ENCODE results near the gene CARMIL1.
"Not testable (repeated sequence)": the region's sequence is repeated elsewhere in the genome, so short reads cannot be mapped to it uniquely, and the experiment has no call there.

The CARMIL1 gene

GRCh38 chr6:25444521-25444920 lies 165.3 kb downstream of the CARMIL1 start:
- not testable (repeated sequence) for H3K27me3 ChIP-seq (ENCODE audit: control insufficient read depth, insufficient read depth, low read length); H3K4me3 ChIP-seq (ENCODE audit: low read depth, low read length); H3K36me3 ChIP-seq (ENCODE audit: control insufficient read depth, insufficient read depth, low read length); H3K9me3 ChIP-seq (ENCODE audit: control insufficient read depth, insufficient read depth, low read length); H3K9ac ChIP-seq (ENCODE audit: low read depth, low read length)
- peaks cover 15% of the 10 kb centered on the region for H3K4me1 ChIP-seq (ENCODE audit: control insufficient read depth, insufficient read depth, low read length)

- H3K4me1 ChIP-seq (ENCODE audit: control insufficient read depth, insufficient read depth, low read length): peaks cover 22% of the 10 kb centered on the region
- H3K9me3 ChIP-seq (ENCODE audit: control insufficient read depth, insufficient read depth, low read length): no peaks in the 10 kb centered on the region
- H3K4me3 ChIP-seq (ENCODE audit: low read depth, low read length): no peak overlapping the region
- H3K9ac ChIP-seq (ENCODE audit: low read depth, low read length): no peak overlapping the region
- H3K36me3 ChIP-seq (ENCODE audit: control insufficient read depth, insufficient read depth, low read length): no peaks in the 10 kb centered on the region
- no peaks in the 10 kb centered on the region for H3K27me3 ChIP-seq (ENCODE audit: control insufficient read depth, insufficient read depth, low read length)
Measured at GRCh38 chr6:25446830-25447569, 167.8 kb downstream of the CARMIL1 start.

- no peaks in the 10 kb centered on the region for H3K36me3 ChIP-seq (ENCODE audit: control insufficient read depth, insufficient read depth, low read length)
- H3K4me3 ChIP-seq (ENCODE audit: low read depth, low read length): no peak overlapping the region
- no peaks in the 10 kb centered on the region for H3K9me3 ChIP-seq (ENCODE audit: control insufficient read depth, insufficient read depth, low read length)
- peaks cover 22% of the 10 kb centered on the region for H3K4me1 ChIP-seq (ENCODE audit: control insufficient read depth, insufficient read depth, low read length)
- no peak overlapping the region for H3K9ac ChIP-seq (ENCODE audit: low read depth, low read length)
- H3K27me3 ChIP-seq (ENCODE audit: control insufficient read depth, insufficient read depth, low read length): no peaks in the 10 kb centered on the region
Measured at GRCh38 chr6:25447570-25447929, 168.4 kb downstream of the CARMIL1 start.

- H3K4me3 ChIP-seq (ENCODE audit: low read depth, low read length): no peak overlapping the region
- H3K36me3 ChIP-seq (ENCODE audit: control insufficient read depth, insufficient read depth, low read length): no peaks in the 10 kb centered on the region
- no peak overlapping the region for H3K9ac ChIP-seq (ENCODE audit: low read depth, low read length)
- H3K27me3 ChIP-seq (ENCODE audit: control insufficient read depth, insufficient read depth, low read length): no peaks in the 10 kb centered on the region
- H3K9me3 ChIP-seq (ENCODE audit: control insufficient read depth, insufficient read depth, low read length): no peaks in the 10 kb centered on the region
- H3K4me1 ChIP-seq (ENCODE audit: control insufficient read depth, insufficient read depth, low read length): peaks cover 22% of the 10 kb centered on the region
Measured at GRCh38 chr6:25448965-25449538, 169.9 kb downstream of the CARMIL1 start.

GRCh38 chr6:25449774-25450173 lies 170.6 kb downstream of the CARMIL1 start:
- no peaks in the 10 kb centered on the region for H3K36me3 ChIP-seq (ENCODE audit: control insufficient read depth, insufficient read depth, low read length)
- no peak overlapping the region for H3K9ac ChIP-seq (ENCODE audit: low read depth, low read length)
- peaks cover 22% of the 10 kb centered on the region for H3K4me1 ChIP-seq (ENCODE audit: control insufficient read depth, insufficient read depth, low read length)
- no peaks in the 10 kb centered on the region for H3K27me3 ChIP-seq (ENCODE audit: control insufficient read depth, insufficient read depth, low read length)
- no peak overlapping the region for H3K4me3 ChIP-seq (ENCODE audit: low read depth, low read length)
- H3K9me3 ChIP-seq (ENCODE audit: control insufficient read depth, insufficient read depth, low read length): no peaks in the 10 kb centered on the region

- H3K9ac ChIP-seq (ENCODE audit: low read depth, low read length): no peak overlapping the region
- no peak overlapping the region for H3K4me3 ChIP-seq (ENCODE audit: low read depth, low read length)
- no peaks in the 10 kb centered on the region for H3K36me3 ChIP-seq (ENCODE audit: control insufficient read depth, insufficient read depth, low read length)
- peaks cover 22% of the 10 kb centered on the region for H3K4me1 ChIP-seq (ENCODE audit: control insufficient read depth, insufficient read depth, low read length)
- no peaks in the 10 kb centered on the region for H3K9me3 ChIP-seq (ENCODE audit: control insufficient read depth, insufficient read depth, low read length)
- no peaks in the 10 kb centered on the region for H3K27me3 ChIP-seq (ENCODE audit: control insufficient read depth, insufficient read depth, low read length)
Measured at GRCh38 chr6:25450469-25451198, 171.5 kb downstream of the CARMIL1 start.

- Histone ChIP-seq H3K9me3 (ENCODE audit: control insufficient read depth, insufficient read depth, low read length) (no peaks in the 10 kb centered on the region), H3K27me3 (ENCODE audit: control insufficient read depth, insufficient read depth, low read length) (no peaks in the 10 kb centered on the region), H3K36me3 (ENCODE audit: control insufficient read depth, insufficient read depth, low read length) (no peaks in the 10 kb centered on the region), H3K9ac (ENCODE audit: low read depth, low read length) (no peak overlapping the region), H3K4me1 (ENCODE audit: control insufficient read depth, insufficient read depth, low read length) (peaks cover 22% of the 10 kb centered on the region), H3K4me3 (ENCODE audit: low read depth, low read length) (no peak overlapping the region)
Measured at GRCh38 chr6:25452031-25452430, 172.9 kb downstream of the CARMIL1 start.

GRCh38 chr6:25453288-25453687 lies 174.1 kb downstream of the CARMIL1 start:
- H3K4me1 ChIP-seq (ENCODE audit: control insufficient read depth, insufficient read depth, low read length): peaks cover 18% of the 10 kb centered on the region
- H3K27me3 ChIP-seq (ENCODE audit: control insufficient read depth, insufficient read depth, low read length): no peaks in the 10 kb centered on the region
- no peak overlapping the region for H3K9ac ChIP-seq (ENCODE audit: low read depth, low read length)
- no peaks in the 10 kb centered on the region for H3K36me3 ChIP-seq (ENCODE audit: control insufficient read depth, insufficient read depth, low read length)
- no peak overlapping the region for H3K4me3 ChIP-seq (ENCODE audit: low read depth, low read length)
- no peaks in the 10 kb centered on the region for H3K9me3 ChIP-seq (ENCODE audit: control insufficient read depth, insufficient read depth, low read length)

- Histone ChIP-seq H3K9me3 (ENCODE audit: control insufficient read depth, insufficient read depth, low read length) (no peaks in the 10 kb centered on the region), H3K4me3 (ENCODE audit: low read depth, low read length) (no peak overlapping the region), H3K4me1 (ENCODE audit: control insufficient read depth, insufficient read depth, low read length) (peaks cover 11% of the 10 kb centered on the region), H3K9ac (ENCODE audit: low read depth, low read length) (no peak overlapping the region), H3K27me3 (ENCODE audit: control insufficient read depth, insufficient read depth, low read length) (no peaks in the 10 kb centered on the region), H3K36me3 (ENCODE audit: control insufficient read depth, insufficient read depth, low read length) (no peaks in the 10 kb centered on the region)
Measured at GRCh38 chr6:25454136-25454535, 175.0 kb downstream of the CARMIL1 start.

GRCh38 chr6:25456249-25457040 lies 177.3 kb downstream of the CARMIL1 start:
- peaks cover 2% of the 10 kb centered on the region for H3K4me1 ChIP-seq (ENCODE audit: control insufficient read depth, insufficient read depth, low read length)

GRCh38 chr6:25457516-25457915 lies 178.3 kb downstream of the CARMIL1 start:
- Histone ChIP-seq H3K36me3 (ENCODE audit: control insufficient read depth, insufficient read depth, low read length) (no peaks in the 10 kb centered on the region), H3K4me1 (ENCODE audit: control insufficient read depth, insufficient read depth, low read length) (peaks cover 8% of the 10 kb centered on the region), H3K4me3 (ENCODE audit: low read depth, low read length) (no peak overlapping the region), H3K27me3 (ENCODE audit: control insufficient read depth, insufficient read depth, low read length) (no peaks in the 10 kb centered on the region), H3K9ac (ENCODE audit: low read depth, low read length) (no peak overlapping the region), H3K9me3 (ENCODE audit: control insufficient read depth, insufficient read depth, low read length) (no peaks in the 10 kb centered on the region)

More at GRCh38 chr6:25456249-25457040, 177.3 kb downstream of the CARMIL1 start:
- H3K4me3 ChIP-seq (ENCODE audit: low read depth, low read length): no peak overlapping the region
- no peaks in the 10 kb centered on the region for H3K27me3 ChIP-seq (ENCODE audit: control insufficient read depth, insufficient read depth, low read length)
- H3K36me3 ChIP-seq (ENCODE audit: control insufficient read depth, insufficient read depth, low read length): no peaks in the 10 kb centered on the region
- H3K9me3 ChIP-seq (ENCODE audit: control insufficient read depth, insufficient read depth, low read length): no peaks in the 10 kb centered on the region
- no peak overlapping the region for H3K9ac ChIP-seq (ENCODE audit: low read depth, low read length)
